VCaP (cell line): Measurements from ENCODE around the gene BCL2.

Source experiments
- H3K27ac ChIP-seq: fragments of 450-650 bp; 2 replicates; pipeline ENCODE4 v1.5.1; 2017
- CTCF ChIP-seq: fragments of 450-650 bp; conservative IDR thresholded peaks from 2 replicates; pipeline ENCODE4 v1.5.1; 2017; ENCODE audit warnings: mild to moderate bottlenecking, moderate library complexity

The BCL2 gene

GRCh38 chr18:63181706-63182309 lies 137.8 kb downstream of the BCL2 start:
- H3K27ac ChIP-seq: no peak overlapping the region
- no peak for TF ChIP-seq CTCF

- TF ChIP-seq CTCF: no peak
- no peak overlapping the region for H3K27ac ChIP-seq
Measured at GRCh38 chr18:63180971-63181376, 138.6 kb downstream of the BCL2 start.

GRCh38 chr18:63180321-63180720 lies 139.2 kb downstream of the BCL2 start:
- H3K27ac ChIP-seq: no peak overlapping the region
- TF ChIP-seq CTCF: no peak

- no peak for TF ChIP-seq CTCF
Measured at GRCh38 chr18:63179422-63179821, 140.1 kb downstream of the BCL2 start.

GRCh38 chr18:63178971-63179370 lies 140.6 kb downstream of the BCL2 start:
- no peak for TF ChIP-seq CTCF
- H3K27ac ChIP-seq: no peak overlapping the region

More at GRCh38 chr18:63179422-63179821, 140.1 kb downstream of the BCL2 start:
- no peak overlapping the region for H3K27ac ChIP-seq

GRCh38 chr18:63177919-63178821 lies 141.4 kb downstream of the BCL2 start:
- TF ChIP-seq CTCF: no peak
- H3K27ac ChIP-seq: peak overlapping the region; percentile 19; the same call in 1 of the 2 replicates

- no peak for TF ChIP-seq CTCF
- H3K27ac ChIP-seq: no peak overlapping the region
Measured at GRCh38 chr18:63177259-63177658, 142.3 kb downstream of the BCL2 start.
